HG03558 (cell line): ENCODE data around the gene PAQR3.

Experiments used
- ATAC-seq: cut with Tn5 transposase; IDR thresholded peaks from one replicate; pipeline ENCODE4 v1.9.1; 2021; ENCODE audit warnings: moderate number of reproducible peaks; ENCODE audit not compliant: unreplicated experiment; ENCODE audit errors: extremely low read depth

PAQR3 gene, protein sequence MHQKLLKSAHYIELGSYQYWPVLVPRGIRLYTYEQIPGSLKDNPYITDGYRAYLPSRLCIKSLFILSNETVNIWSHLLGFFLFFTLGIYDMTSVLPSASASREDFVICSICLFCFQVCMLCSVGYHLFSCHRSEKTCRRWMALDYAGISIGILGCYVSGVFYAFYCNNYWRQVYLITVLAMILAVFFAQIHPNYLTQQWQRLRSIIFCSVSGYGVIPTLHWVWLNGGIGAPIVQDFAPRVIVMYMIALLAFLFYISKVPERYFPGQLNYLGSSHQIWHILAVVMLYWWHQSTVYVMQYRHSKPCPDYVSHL

DNA sequence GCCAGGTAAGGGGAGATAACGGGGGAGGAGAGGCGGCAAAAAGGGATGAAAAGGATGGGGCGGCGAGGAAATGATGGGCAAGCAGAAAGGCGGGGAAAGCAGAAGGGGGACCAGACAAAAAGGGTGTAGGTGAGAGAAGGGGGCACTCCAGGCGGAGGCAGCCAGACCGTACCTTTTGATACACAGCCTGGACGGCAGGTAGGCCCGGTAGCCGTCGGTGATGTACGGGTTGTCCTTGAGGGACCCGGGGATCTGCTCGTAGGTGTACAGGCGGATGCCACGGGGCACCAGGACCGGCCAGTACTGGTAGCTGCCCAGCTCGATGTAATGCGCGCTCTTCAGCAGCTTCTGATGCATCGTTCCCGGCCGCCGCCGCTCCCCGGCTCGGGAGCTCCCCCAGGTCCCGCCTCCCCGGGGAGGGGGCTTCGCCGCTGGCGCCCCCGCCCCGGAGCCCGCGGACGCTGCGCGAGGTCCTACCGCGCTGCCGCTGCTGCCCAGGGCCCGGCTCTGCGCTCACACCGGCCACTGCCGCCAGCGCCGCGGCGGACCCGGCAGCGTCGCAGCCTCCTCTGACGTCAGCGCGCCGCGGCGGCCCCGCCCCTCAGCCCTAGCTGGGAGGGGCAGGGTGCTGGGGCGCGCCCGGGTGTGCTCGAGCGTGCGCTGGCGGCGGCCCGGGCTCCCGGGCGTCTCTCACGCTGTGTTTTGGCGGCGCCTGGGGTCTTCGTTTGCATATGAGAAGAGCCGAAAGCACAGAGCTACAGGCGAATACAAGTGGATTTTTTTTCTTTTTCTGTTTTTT lies at the start of gene PAQR3:
PAQR3 (minus strand) TSS at position 571 of the 799 bp plus-strand sequence; CDS start at position 357, 214 bp downstream.
- ATAC-seq, result peak; percentile 95

DNA sequence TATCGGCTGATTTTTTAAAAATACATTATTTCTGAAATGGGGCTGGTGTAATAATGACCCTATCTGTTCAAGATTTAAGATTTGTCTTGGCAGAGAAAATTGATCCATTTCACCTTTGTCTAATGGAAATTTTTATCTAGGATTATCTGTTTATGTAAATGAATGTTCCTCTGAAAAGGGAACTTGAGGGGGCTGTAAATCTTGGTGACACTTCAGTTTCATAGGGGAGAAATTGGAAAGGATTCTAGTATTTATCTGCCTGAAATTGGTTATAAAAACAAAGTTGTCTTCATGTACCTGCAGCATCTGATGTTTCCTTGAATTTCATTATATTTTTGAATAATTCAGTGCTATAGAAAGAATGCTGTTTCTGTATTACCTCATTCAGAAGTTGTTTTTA lies 48.4 kb upstream of the PAQR3 start:
- no peak for ATAC-seq

DNA sequence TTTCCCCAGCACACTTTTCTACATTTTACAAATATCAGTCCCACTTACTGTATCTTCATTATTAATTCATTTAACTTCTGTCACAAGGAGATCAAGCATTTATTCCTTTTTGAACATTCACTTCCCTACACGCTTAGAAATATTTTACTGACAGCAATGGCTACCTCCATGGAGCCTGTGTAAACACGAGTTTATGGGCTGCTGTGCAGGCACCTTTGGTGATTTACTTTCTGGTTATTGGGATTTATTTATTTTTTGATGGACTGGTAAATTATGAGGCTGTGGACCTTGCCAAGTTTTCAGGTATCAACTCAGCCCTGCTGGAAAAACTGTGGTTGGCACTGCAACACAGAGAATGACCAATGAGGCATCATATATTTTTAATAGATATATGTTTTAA lies 45.4 kb upstream of the PAQR3 start:
- ATAC-seq, result no peak

DNA sequence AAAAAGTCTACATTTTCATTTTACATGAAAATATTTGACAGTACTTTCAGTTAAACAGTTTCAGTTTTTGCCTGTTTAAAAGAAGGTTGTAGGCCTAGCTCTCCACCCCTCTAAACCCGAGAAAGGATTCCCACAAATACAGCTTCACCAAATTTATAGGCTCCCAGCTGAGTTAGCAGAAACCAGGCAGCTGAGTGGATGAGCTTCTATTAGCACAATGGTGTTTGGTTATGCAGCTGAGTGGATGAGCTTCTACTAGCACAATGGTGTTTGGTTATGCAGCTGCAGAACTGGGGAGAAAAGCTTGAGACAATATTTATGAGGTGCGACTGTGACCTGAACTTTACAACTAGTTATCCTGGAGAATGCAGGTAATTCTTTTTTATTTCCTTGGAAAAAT lies 36.6 kb upstream of the PAQR3 start:
- ATAC-seq, result no peak

DNA sequence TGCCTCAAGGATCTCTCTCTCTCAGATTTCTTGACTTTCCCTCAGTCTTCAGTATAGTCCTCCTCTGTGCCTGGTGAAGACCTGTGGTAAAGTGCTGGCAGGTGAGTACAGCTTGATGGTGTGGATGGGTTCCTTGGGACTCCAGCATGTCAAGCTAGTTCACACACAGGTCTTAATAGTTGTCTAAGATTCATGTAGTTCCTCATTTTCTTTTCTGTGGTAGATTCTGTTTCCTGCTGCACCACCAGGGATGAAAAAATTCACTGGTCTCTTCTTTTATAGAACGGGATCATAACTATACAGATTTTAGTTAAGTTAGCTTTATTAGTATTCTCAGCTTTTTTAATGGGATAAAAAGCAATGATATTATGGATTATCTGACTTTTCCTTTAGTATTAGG lies 32.5 kb upstream of the PAQR3 start:
- no peak for ATAC-seq

DNA sequence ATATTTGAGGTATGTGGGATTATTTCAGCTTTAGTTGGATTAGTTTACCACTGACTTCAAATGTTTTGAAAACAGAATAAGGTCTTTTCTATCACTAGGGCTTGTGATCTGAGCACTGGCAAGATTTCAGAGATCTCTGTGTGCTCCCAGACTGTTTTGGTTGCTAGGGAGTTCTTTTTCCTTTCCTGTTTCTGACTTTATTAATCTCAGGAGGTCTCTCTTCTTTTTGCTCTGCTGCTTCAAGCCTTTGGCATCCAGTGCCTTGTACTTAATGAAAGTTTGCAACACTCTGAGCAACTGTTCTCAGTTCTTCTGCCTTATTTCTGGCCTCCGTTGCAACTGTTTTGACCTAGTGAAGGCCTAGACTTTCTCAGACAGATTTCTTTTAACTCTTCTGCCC lies 32.1 kb upstream of the PAQR3 start:
- ATAC-seq, result no peak

GRCh38 chr4:78962597-78963115 lies 23.4 kb upstream of the PAQR3 start:
- no peak for ATAC-seq

- no peak for ATAC-seq
Measured at GRCh38 chr4:78960926-78961325, 21.7 kb upstream of the PAQR3 start.

DNA sequence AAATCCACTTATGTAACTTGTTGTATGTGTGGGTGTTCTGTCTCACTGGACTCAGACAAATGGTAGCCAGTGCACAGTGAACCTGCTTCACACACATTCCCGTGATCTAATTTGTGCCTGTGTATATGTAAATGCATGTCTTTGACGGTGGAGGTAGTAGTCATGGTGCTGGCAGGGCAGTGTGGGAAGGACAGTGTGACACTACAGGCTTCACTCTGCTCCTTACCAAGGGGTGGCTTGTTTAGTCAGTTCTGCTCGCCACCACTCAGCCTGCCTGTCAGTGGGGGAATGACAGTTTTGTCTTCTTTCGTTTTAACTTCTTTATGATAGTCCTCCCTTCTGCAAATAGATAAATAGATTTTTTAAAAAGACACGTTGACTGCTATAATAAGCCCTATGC lies 17.7 kb upstream of the PAQR3 start:
- ATAC-seq, result no peak

DNA sequence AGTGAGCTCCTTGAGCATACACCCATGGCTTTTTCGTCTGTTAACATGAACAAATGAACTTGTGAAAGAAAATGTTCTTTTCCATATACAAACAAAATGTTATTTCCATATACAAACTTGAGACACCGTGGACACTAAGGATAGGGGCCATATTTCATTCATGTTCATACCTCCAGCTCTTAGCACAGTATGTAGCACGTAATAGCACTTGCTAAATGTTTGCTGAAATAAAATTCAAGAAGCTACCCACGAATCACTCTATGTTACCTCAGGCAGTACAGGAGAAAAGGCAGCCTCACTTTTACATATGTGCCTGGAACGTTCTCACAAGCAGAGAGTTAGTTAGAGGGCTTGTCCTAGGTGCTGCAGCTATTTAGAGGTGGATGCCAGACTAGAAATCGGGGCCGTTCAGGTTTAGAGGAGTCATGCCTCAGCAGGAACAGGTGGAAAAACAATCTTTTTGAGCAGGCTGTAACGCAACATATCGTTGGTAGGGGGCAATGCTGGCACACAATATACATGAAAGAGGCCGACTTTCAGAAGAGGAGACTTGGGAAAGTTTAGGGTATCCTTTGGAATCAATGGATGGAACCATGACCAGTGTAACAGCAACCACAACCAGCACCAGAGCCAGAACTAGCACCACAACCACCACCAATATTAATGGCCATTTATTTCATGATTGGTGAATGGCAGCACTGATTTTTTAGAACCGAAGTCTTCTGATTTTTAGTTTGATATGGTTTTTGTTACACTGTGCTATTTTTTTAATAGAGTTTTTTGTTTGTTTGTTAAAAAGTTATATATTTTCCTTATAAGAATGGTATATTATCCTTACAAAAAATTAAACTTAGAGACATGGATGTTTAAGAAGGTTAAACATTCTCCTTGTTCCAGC lies 14.8 kb upstream of the PAQR3 start:
- ATAC-seq, result no peak

GRCh38 chr4:78953231-78953630 lies 14.0 kb upstream of the PAQR3 start:
- no peak for ATAC-seq

DNA sequence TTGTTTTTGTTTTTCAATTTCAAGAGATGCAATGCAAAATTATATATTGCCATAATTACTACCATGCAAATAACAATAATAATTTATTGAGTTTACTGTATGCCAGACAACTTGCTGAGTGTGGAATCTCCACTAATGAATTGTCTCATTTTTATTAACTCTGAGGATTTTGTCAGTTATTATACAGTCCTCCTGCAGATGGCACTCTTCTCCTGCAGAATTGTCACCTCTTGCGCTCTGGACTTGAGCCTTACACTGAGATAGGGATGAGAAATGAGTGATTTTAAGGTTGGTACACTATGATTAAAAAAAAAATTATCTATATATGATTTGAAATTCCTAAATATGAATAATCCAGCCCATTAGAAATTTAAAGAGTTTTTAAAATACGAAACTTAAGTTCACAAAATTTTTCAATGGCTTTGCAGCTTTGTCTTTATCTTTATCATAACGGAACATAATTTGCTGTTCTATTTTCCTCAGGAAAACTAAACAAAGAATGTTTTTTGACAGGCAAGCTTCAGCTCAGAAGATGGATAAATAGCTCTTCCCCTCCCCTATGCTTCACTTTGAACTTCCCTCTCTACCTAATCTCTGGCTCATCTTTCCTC lies 12.7 kb upstream of the PAQR3 start:
- peak; percentile 57 for ATAC-seq

GRCh38 chr4:78949735-78950134 lies 10.5 kb upstream of the PAQR3 start:
- no peak for ATAC-seq

GRCh38 chr4:78945651-78946179 lies 6.5 kb upstream of the PAQR3 start:
- no peak for ATAC-seq

DNA sequence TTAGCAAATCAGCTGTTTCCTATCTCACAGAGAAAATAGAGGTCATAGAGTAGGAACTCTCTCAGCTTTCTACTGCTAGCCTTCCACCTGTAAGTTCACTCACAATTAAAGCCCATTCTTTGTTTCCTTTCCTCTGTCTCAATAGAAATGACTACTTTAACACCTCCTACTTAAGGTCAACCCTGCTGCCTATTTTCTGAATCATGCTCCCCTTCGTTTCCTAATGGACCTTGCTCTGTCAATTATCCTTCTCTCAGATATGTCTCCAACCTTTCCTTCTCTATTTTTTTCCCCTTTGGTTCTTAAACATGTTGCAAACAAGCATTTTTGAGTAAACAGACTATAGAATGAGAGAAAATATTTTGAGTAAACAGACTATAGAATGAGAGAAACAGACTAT lies 5.1 kb upstream of the PAQR3 start:
- ATAC-seq, result no peak

DNA sequence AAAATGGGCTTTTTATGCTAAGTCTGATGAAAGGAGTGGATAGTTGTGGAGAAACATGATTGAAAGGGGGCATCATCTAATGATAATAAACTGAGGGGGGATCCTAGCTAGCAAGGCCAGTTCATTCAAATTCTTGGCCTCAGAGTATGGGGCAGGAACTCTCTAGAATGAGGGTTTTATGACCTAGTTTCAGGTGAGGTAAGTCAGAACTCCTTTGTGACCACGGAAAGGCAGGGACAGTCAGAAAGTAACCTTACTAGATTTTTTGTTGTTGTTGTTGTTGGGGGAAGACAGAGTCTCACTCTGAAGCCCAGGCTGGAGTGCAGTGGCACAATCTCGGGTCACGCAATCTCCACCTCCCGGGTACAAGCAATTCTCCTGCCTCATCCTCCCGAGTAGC lies 1.5 kb upstream of the PAQR3 start:
- ATAC-seq, result no peak

DNA sequence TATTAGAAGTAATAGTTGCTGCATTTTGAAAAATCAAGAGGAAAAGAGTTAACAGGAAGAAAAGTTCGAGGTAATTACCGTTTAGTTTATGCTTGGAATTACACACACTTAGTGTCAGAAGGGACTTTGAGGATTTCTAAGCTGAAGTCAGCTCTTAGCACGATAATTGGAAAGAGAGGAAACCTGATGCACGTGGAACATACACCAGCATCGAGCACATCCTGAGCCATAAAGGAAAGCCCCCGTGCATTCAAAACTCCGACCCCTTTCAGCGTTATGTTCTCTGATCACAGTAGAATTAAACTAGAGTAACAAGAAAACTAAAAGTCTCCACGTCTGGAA lies 400 bp upstream of the PAQR3 start:
- no peak for ATAC-seq

- no peak for ATAC-seq
Measured at GRCh38 chr4:78938474-78938867, 767 bp downstream of the PAQR3 start.

GRCh38 chr4:78937837-78938236 lies 1.4 kb downstream of the PAQR3 start:
- ATAC-seq, result no peak

DNA sequence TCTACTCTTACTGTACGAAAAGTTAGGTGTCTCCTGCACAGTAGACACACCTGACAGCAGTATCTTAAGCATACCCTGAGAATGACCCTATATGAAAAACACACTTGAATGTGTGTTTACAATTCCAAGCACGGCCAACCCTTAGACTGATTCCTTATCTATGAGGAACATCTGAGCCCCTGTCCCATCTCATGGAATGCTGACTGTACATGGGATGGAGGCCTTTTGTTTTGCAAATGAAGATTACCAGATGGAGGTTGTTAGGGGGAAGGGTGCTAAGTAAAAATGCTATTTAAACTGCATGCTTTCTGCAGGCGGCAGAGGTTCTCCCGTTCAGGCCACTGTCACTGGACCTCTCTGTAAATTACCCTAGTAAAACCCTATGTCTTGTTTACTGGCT lies 2.2 kb downstream of the PAQR3 start:
- no peak for ATAC-seq
